IPS DF 6.9 (cell line): ENCODE results near the gene RAD51B.

Experiments
- DNase-seq: peaks from one replicate; pipeline ENCODE4 v3.0.0-alpha.2; 2013; ENCODE audit warnings: low read depth, low spot score
- H3K27ac ChIP-seq: one replicate; pipeline ENCODE4 v1.5.1; 2013; ENCODE audit warnings: low read length, control low read depth
- H3K27me3 ChIP-seq: 2 replicates; pipeline ENCODE4 v1.6.1; 2013; ENCODE audit warnings: mild to moderate bottlenecking, low read length; ENCODE audit not compliant: control insufficient read depth, insufficient read depth
- H3K36me3 ChIP-seq: 2 replicates; pipeline ENCODE4 v1.6.1; 2013; ENCODE audit warnings: low read length; ENCODE audit not compliant: control insufficient read depth, insufficient read depth
- H3K4me1 ChIP-seq: 2 replicates; pipeline ENCODE4 v1.6.1; 2013; ENCODE audit warnings: low read length; ENCODE audit not compliant: control insufficient read depth, insufficient read depth
- H3K4me3 ChIP-seq: 2 replicates; pipeline ENCODE4 v1.5.1; 2013; ENCODE audit warnings: mild to moderate bottlenecking, low read length
- H3K9me3 ChIP-seq: 2 replicates; pipeline ENCODE4 v1.6.1; 2013; ENCODE audit warnings: low read length, inconsistent platforms; ENCODE audit not compliant: control insufficient read depth, insufficient read depth
- WGBS: extraction: QIAGEN DNeasy Blood & Tissue Kit; methylation state at CpG from one replicate; pipeline ENCODE4 v1.1.7; 2013; ENCODE audit warnings: mixed read lengths, missing lambda C conversion rate; ENCODE audit not compliant: insufficient read length, insufficient coverage; 5-methylcytosine and 5-hydroxymethylcytosine counted together

The RAD51B gene

DNA sequence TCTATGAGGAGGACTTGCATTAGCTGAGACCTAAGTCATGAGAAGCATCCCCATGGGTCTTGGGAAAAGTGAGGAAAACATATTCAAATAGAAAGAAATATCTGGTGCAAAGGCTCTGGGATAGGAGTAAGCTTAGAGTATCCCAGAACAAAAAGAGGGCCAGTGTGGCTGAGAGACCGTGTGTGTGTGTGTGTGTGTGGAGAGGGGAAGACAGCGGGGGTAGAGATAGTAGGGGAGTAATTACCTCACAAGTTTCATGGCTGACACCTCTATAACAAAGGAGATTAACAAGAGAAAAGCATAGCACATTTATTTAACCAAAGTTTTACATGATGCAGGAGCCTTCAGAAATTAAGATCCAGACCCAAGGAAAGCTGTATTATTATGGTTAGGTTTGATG lies 440.5 kb downstream of the RAD51B start:
- no peak for DNase-seq
- Histone ChIP-seq H3K4me3 (no peak overlapping the region), H3K36me3 (no peaks in the 10 kb centered on the region), H3K9me3 (no peaks in the 10 kb centered on the region), H3K27me3 (no peaks in the 10 kb centered on the region), H3K4me1 (peaks cover 13% of the 10 kb centered on the region), H3K27ac (no peak overlapping the region)
- WGBS = no CpG with 5 or more reads among the region's 2 CpGs

DNA sequence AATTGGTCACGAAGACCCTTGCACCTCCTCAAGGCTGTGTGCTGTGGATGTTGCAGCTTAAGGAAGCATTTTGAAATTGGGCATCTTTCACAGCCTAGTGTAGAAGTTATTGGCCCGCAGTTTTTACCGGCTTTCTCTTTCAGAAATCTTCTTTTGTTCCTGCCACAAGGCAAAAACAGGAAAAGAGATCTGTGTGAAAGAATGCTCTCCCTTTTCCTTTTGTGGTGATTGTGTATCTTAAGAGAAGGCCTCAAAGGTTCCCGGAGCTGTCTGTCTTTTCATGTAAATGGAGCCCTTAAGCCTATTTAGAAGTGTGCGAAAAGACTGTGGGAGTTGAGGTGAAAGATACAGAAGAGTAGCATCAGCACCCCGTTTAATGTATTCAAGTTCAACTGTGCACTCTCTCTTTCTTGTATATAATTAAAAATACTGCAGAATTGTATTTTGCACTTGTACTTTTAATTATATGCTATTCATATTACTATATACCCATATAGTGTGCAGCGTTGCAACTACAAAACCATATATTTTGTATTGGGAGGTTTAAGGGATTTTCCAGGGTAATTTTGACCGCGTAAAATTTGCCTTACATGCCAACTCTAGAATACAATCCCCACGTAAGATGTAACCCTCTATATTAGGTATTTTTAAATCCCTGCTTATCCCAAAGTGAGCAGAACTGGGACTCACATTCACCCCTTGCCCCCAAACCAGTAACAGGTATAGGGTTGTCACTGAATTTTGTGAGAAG lies 441.7 kb downstream of the RAD51B start:
- Histone ChIP-seq H3K4me1 (peaks cover 11% of the 10 kb centered on the region), H3K36me3 (no peaks in the 10 kb centered on the region), H3K27me3 (no peaks in the 10 kb centered on the region), H3K27ac (no peak overlapping the region), H3K9me3 (no peaks in the 10 kb centered on the region), H3K4me3 (no peak overlapping the region)
- peak; percentile 54 for DNase-seq
- WGBS = no CpG with 5 or more reads among the region's 10 CpGs

DNA sequence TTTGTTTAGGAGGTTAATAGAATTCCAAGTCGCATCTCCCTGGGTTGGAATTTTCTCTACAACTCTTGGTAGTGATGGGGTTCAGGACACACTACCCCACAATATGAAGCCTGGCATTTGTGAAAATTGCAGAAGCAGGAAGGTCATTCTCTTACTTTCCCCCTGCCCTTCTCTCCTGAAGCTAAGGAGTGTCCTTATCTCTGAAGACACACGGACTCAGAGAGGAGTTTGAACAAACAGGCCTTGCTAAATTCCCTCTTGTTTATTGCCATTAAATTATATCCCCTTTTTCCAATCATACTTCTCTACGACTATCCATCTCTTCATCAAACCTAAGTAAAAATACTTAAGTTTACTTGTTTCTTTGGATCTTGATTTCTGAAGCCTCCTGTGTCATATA lies 443.0 kb downstream of the RAD51B start:
- Histone ChIP-seq H3K9me3 (no peaks in the 10 kb centered on the region), H3K27ac (no peak overlapping the region), H3K4me1 (peaks cover 11% of the 10 kb centered on the region), H3K27me3 (no peaks in the 10 kb centered on the region; the same call in 1 of the 2 replicates), H3K4me3 (no peak overlapping the region), H3K36me3 (no peaks in the 10 kb centered on the region)
- WGBS = 100% methylated on average over 1 of the region's 3 CpGs
- DNase-seq = no peak

- H3K36me3 ChIP-seq = no peaks in the 10 kb centered on the region
- H3K4me3 ChIP-seq = no peak overlapping the region
- H3K9me3 ChIP-seq = no peaks in the 10 kb centered on the region
- no CpG with 5 or more reads among the region's 3 CpGs for WGBS
- no peak for DNase-seq
- H3K4me1 ChIP-seq = peaks cover 9% of the 10 kb centered on the region
- H3K27ac ChIP-seq = no peak overlapping the region
- H3K27me3 ChIP-seq = no peaks in the 10 kb centered on the region; the same call in 1 of the 2 replicates
These were observed 444.1 kb downstream of the RAD51B start for GRCh38 chr14:68263563-68264259.

DNA sequence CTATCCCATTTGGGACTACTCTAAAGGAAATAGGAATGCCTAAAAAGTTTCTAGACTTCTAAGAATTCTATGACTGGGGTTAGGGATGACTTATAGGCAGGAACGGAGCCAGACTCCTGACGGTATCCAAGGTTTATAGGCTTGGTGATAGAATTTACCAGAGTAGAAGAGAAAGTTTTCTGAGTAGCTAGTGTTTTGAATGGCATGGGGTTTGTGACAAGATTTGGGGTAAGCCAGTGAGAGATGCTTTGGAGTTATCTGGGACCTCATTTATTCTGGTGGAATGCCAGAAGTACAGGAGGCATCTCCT lies 444.6 kb downstream of the RAD51B start:
- no peak overlapping the region for H3K27ac ChIP-seq
- H3K27me3 ChIP-seq = no peaks in the 10 kb centered on the region; the same call in 1 of the 2 replicates
- H3K36me3 ChIP-seq = no peaks in the 10 kb centered on the region
- no peaks in the 10 kb centered on the region for H3K9me3 ChIP-seq
- no peak overlapping the region for H3K4me3 ChIP-seq
- no peak for DNase-seq
- whole genome bisulfite sequencing = no CpG with 5 or more reads among the region's 2 CpGs
- peaks cover 9% of the 10 kb centered on the region for H3K4me1 ChIP-seq

DNA sequence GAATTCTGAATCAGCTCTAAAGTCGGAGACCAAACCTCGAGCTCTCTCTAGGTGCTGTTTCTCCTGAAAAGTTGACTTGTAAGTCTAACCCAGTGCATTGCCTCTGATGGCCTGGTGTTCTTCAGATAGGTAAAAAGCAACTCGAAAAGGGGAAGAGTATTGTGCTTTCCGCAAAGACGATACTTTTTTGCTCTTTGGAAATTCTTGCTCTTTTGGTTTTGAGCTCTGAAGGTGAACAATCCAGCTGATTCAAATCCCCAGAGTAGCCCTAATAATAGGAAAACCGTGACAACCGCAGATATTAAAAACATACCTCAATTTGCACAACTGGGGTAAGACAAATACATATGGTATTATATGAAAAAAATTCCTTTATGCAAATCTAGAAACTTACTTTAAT lies 447.4 kb downstream of the RAD51B start:
- Histone ChIP-seq H3K27me3 (no peaks in the 10 kb centered on the region; the same call in 1 of the 2 replicates), H3K4me1 (peaks cover 3% of the 10 kb centered on the region; the same call in 1 of the 2 replicates), H3K4me3 (no peak overlapping the region), H3K9me3 (no peaks in the 10 kb centered on the region), H3K27ac (no peak overlapping the region), H3K36me3 (no peaks in the 10 kb centered on the region)
- WGBS = no CpG with 5 or more reads among the region's 7 CpGs
- no peak for DNase-seq

- peaks cover 1% of the 10 kb centered on the region; the same call in 1 of the 2 replicates for H3K4me1 ChIP-seq
- H3K9me3 ChIP-seq = no peaks in the 10 kb centered on the region
- no peak overlapping the region for H3K4me3 ChIP-seq
- DNase-seq = no peak
- WGBS = no CpG with 5 or more reads among the region's 2 CpGs
- no peaks in the 10 kb centered on the region for H3K36me3 ChIP-seq
- no peaks in the 10 kb centered on the region; the same call in 1 of the 2 replicates for H3K27me3 ChIP-seq
- no peak overlapping the region for H3K27ac ChIP-seq
These were observed 448.6 kb downstream of the RAD51B start for GRCh38 chr14:68268197-68268596.

DNA sequence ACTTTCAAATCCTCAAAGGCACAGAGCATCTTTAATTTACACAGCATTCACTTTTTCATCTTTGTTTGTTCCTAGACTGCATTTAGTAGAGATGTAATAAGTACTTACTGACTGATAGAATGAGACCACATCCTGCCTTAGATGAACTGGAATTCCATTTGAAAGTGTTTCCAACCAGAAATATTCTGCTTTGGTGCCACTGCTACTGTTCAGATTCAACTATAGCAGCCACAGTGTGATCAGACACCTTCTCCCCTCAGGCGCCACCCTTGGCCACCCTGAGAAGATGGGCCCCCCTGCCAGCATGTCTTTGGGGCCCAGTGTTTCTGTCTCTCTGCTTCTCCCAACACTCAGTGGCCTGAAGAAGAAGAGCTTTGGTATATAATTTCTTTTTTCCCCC lies 449.1 kb downstream of the RAD51B start:
- no peak overlapping the region for H3K27ac ChIP-seq
- no peaks in the 10 kb centered on the region for H3K36me3 ChIP-seq
- H3K27me3 ChIP-seq = no peaks in the 10 kb centered on the region; the same call in 1 of the 2 replicates
- no peaks in the 10 kb centered on the region for H3K9me3 ChIP-seq
- H3K4me1 ChIP-seq = peaks cover 1% of the 10 kb centered on the region; the same call in 1 of the 2 replicates
- no CpG with 5 or more reads among the region's 1 CpG for WGBS
- no peak for DNase-seq
- no peak overlapping the region for H3K4me3 ChIP-seq

DNA sequence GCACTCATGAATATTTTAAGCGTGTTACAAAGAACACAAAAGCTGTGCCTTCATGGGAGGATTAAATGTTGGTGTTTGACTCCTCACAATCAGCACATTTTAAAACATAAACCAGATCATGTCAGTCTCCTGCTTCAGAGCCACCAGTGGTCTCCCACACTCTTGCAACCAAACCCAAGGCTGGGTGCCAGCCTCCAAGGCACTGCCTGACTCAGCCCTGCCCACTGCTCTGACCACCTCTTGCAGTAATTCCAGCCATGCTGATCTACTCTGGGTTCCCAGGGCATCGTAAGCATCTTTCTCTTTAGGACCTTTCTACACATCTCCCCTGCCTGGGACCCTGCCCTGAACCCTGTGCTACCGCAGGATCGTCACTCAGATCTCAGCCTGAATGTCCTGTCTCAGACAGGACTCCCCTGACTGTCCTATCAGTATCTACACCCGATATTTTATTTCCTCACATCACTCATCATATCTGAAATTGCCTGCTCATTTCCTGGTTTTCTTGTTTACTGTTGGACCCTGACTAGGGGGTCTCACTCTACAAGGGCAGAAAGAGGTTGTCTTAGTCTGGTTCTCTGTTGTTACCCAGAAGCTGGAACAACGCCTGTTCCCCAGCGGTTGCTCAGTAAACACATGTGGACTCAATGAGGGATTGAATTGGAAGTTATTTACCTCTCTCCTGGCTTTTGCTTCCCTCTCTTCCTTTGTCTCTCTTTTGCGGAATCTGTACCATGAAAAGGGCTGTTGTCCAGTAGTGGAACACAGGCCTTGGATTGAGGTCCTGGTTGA lies 449.8 kb downstream of the RAD51B start:
- Histone ChIP-seq H3K4me1 (no peaks in the 10 kb centered on the region), H3K27me3 (no peaks in the 10 kb centered on the region; the same call in 1 of the 2 replicates), H3K36me3 (no peaks in the 10 kb centered on the region), H3K27ac (no peak overlapping the region), H3K4me3 (no peak overlapping the region), H3K9me3 (no peaks in the 10 kb centered on the region)
- DNase-seq = no peak
- no CpG with 5 or more reads among the region's 8 CpGs for WGBS

DNA sequence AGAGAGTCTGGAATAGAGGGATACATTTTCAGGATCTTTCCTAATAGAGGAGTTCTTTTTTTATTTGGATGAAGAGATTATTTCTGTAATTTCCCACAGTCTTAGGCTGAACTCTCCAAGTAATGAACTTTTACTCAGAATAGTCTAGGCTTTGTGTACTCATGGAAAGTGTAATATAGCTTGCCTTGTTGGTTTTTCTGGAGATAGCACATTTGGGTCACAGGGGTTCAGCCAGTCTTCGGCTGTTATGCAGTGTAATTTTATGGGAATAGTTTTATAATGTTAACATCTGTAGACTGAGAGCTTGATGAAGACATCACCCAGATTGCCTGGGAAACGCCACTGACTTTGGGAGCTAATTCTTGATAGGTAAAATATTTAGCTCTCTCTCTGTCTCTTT lies 450.8 kb downstream of the RAD51B start:
- no peak for DNase-seq
- Histone ChIP-seq H3K9me3 (no peaks in the 10 kb centered on the region), H3K27me3 (no peaks in the 10 kb centered on the region; the same call in 1 of the 2 replicates), H3K27ac (no peak overlapping the region), H3K4me3 (no peak overlapping the region), H3K36me3 (no peaks in the 10 kb centered on the region), H3K4me1 (no peaks in the 10 kb centered on the region)
- no CpG with 5 or more reads among the region's 2 CpGs for WGBS
